Head of caudate nucleus (tissue), 42 donors: ENCODE results near the gene TCAP.

Experiments used
- DNase-seq, 42 donors: peaks; one replicate each; pipeline versions ENCODE4 v3.0.0 to v3.0.0-alpha.2; 2020 to 2021; ENCODE audit warnings: mixed read lengths in 7 of 42
- intact Hi-C: fragments of 100-400 bp; cut with DNase I; formaldehyde crosslinking; loops from one replicate; pipeline ENCODE4 v1.15.0; 2022

TCAP gene

GRCh38 chr17:39673335-39674081 is 8.4 kb downstream of the TCAP start:
- DNase-seq = peak in 1 of 42 donors; percentile 28
- intact Hi-C loops = loop anchor here (5.0 kb wide), 1 partner anchor 51 kb away; no protein-coding TSS in a partner anchor

- intact Hi-C loops = loop anchor here (5.0 kb wide), 1 partner anchor 52 kb away; no protein-coding TSS in a partner anchor
- no peak for DNase-seq
Measured at GRCh38 chr17:39674179-39674578, 9.0 kb downstream of the TCAP start.

- intact Hi-C loops = loop anchor here (5.0 kb wide), 1 partner anchor 53 kb away; no protein-coding TSS in a partner anchor
- DNase-seq = no peak
Measured at GRCh38 chr17:39674702-39675389, 9.7 kb downstream of the TCAP start.

DNA sequence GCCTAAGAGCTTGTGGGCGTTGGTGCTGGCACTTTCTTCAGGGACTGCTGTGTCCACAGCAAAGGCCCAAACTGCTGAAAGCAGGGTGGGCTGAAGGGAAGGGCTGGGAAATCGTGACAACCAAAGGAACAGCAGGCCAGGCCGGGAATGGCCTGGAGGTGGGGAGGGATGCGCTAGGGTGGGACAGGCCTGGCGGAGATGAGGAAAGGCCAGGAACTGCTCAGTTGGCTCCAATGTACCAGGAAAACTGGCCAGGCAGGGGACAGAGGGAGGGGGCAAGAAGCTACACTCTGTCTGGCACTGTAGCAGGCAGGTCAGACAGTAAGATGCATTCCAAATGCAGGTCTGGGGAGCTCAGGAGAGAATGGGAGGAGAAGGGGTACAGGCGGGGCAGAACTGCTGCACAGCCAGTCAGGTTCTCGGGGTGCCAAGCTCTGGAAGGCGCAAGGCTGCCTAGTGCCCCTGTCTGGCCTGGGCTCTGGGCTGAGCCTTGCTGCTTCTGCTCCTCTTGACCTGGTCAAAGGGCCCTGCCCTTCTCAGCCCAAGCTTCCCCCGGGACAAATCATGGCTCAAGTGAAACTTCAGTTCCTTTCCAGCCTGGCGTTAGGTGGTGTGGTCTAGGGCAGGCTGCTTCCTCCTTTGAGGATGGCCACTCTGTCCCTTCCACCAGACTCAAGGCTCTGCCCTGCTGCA is 10.4 kb downstream of the TCAP start:
- intact Hi-C loops = no loop called here
- DNase-seq = no peak

GRCh38 chr17:39676198-39676819 is 11.2 kb downstream of the TCAP start:
- peak in 5 of 42 donors; percentile 31 to 60 (median 51) for DNase-seq
- intact Hi-C loops = no loop called here

GRCh38 chr17:39677072-39677471 is 11.9 kb downstream of the TCAP start:
- no peak for DNase-seq
- intact Hi-C loops = no loop called here

- peak in 20 of 42 donors; percentile 34 to 81 (median 56) for DNase-seq
- intact Hi-C loops = no loop called here
Measured at GRCh38 chr17:39677542-39678339, 12.6 kb downstream of the TCAP start.

DNA sequence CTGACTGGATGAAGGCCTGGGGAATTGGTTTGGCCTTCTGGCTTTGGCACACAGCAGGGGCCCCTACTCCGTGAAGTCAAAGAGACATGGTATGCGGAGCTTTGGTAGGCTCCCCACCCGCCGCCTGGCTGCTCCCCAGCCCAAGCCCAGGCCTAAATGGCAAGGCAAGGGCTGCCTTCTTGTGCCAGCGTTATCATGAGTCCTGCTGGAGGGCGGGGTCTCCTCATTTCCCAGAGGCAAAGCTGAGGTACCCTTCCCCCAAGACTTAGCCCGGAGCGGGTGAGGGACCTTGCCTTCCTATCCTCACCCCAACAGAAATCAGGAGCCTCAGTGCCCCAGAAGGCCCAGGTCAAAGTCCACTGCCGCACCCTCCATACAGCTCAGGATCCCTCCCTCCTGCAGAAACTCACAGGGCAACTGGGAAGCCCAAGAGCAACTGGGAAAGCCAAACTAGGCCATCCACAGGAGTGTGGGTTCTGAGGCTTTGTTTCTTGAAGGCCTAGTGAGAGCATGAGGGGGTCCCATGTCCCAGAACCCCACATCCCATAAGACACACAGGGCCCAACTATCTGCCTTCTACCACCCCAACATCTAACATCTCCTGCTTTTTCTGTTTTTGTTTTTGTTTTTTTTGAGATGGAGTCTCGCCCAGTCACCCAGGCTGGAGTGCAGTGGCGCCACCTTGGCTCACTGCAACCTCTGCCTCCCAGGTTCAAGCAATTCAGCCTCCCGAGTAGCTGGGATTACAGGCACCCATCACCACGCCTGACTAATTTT is 13.4 kb downstream of the TCAP start:
- DNase-seq = no peak
- intact Hi-C loops = no loop called here

DNA sequence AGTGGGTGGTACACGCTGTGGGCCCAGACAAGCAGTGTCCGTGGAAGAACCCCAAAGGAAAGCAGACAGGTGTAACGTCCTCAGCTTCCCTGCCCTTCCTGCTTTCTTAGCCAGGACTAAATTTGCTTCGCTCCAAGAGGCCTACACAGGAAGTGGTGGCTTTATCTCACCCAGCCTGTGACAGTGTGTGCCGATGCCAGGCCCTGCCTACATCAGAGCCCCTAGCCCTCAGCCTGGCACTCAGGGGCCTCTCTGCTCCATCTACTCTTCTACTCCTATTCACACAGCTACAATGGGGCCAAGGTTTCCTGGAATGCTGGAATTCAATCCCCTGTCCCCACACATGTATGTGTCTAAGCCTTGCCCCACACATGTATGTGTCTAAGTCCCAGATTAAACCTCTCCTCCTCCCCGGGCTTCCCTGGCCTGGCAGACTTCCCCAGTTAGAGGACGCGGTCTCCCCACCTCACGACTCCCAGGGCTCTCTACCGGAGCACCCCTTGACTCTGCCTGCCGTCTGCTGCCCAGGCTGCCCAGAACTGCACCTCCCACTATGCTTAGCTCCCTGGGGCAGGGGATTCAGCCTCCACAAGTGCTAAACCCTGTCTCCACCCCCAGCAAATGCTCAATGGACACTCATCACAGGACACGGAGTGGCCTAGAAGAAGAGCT is 14.5 kb downstream of the TCAP start:
- no peak for DNase-seq
- intact Hi-C loops = no loop called here

DNA sequence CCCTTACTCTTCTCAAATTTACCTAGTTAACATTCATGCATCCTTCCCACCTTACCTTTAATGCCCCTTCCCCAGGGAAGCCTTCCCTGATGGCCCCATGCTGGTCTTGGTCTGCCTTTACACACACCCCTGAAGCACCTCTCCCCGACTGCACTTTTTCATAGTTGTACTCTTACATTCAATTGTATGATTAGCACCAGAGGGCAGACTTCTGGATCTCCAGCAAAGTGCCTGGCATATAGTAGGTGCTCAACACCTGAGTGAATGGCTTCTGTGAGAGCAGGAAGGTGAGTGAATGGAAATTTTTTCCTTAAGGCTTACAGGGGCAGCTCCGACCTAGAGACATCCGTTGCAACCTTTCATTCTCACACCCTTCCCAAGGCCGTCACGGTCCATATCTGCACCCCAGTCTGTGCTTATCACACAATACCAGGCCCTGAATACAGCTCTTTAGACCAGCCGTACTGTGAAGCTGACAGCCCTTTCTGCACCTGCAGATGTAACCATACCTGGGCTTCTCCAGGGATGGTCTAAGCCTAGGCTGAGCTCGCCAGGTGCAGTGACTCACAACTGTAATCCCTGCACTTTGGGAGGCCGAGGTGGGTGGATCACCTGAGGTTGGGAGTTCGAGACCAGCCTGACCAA is 18.3 kb downstream of the TCAP start:
- intact Hi-C loops = no loop called here
- DNase-seq = no peak

DNA sequence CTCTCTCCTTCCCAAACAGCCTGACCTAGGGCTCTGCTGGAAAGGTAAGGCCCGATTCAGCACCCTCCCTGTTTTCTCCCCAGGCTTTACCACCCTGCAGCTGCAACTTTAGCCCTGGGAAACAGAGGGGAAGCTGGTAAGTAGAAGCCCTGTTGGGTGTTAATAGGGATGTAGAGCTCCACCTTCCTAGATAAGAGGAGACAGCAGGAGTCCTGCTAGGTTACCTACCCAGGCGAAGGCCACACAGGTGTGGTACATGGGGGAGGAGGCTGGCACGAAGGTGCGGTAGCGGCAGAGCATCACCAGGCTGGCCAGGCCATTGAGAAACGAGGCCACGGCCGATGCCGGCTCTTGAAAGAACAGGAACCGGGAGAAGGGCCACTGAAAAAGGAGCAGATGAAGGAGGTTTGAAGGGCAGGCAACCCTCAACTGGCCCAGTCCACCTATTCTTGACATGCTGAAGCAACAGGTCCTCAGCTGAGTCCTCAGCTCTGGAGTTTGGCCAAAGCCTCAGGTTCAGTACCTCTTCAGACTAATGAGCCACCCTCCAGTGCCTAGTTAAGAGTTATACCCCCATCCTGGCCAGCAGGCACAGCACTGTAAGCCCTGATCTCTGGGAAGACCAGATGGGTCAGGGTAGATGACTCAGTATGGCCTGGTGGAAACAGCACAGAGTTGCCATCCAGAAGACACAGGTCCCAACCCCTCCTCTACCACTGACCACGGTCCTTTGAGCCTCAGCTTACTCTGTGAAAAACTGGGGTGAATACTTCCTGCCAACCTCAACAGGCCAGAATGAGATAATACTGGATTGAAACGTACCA is 19.4 kb downstream of the TCAP start:
- no peak for DNase-seq
- intact Hi-C loops = no loop called here

DNA sequence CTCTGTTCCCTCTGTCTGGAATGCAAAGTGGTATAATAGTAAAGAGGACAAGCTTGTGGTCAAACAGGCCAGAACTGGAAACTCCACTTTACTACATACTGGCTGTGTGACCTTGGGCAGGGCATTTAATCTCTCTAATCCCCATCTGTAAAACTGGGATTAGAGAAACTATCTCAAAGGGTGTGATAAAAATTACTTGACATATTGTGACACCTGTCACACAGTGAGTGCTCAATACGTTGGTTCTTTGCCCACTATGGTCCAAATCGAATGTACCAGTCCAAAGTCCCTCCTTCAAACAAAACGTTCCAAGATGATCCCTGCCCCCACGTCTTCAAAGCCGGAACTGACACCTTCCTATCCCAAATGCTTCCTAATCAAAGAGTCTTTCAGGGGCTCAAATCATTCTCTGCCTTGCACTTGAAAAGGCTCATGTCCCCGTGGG is 22.0 kb downstream of the TCAP start:
- no peak for DNase-seq
- intact Hi-C loops = no loop called here

GRCh38 chr17:39687546-39688474 is 22.7 kb downstream of the TCAP start, which contains the start of gene PGAP3:
TSS of gene PGAP3 (minus strand) at chr17:39688057. CDS start at chr17:39688014, 43 bp downstream.
- DNase-seq = peak; percentile 79 to 96 (median 88)
- intact Hi-C loops = no loop called here

DNA sequence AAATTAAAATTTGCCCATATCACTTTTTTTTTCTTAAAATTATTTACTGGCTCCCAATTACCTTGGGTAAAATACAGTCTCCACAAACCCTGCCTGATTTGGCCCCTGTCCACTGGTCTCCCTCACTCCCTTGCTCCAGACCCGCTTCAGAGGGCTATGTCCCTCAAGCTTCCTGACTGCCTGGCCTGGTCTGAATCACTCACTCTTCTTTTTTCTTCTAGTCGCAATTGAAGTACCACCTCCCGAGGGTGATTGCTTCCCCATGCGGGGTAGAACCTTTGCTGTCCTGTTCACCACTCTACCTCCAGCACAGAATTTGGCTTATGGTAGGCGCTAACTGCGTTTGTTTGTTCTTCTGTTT is 23.3 kb downstream of the TCAP start:
- no peak for DNase-seq
- intact Hi-C loops = no loop called here

DNA sequence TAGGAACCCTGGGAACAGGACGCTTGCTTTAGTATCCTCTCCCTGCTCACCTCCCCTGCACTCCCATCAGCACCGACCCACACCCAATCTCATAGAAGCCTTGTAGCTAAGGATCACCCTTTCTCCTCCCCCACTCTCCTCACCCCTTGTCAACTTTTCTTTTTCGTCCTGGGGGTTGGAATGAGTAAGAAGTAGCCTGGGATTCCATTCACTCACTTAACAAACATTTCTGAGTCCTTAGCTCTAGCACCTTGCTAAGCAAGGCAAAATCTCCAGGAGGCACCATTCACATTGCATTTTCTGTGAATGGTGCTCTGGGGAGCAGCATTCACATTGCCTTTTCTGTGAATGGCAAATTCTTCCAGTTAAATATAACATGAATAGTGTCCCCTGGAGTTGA is 23.8 kb downstream of the TCAP start:
- DNase-seq = no peak
- intact Hi-C loops = no loop called here
